Naive thymus-derived CD4-positive, alpha-beta T cell (primary cell): ENCODE measurements around the gene RBPJ. TPM values are rescaled to one million over a fixed set of nuclear protein-coding genes. Genes with fewer than 3 reads are reported as not detected.

Experiments
- ATAC-seq: fragments of 150-1000 bp; cut with Tn5 transposase; 2 replicates; pipeline ENCODE4 v1.10.0; 2021; ENCODE audit warnings: mild to moderate bottlenecking, moderate library complexity
- CTCF ChIA-PET: fragments of 350-600 bp; sonication (Branson Sonifier 250); formaldehyde crosslinking; loops from one replicate; lab custom pipeline; 2021; ENCODE audit warnings: antibody characterized with exemption; lab: Charles Lee
- POLR2A ChIA-PET: fragments of 350-600 bp; sonication (Branson Sonifier 250); formaldehyde crosslinking; loops from one replicate; lab custom pipeline; 2021; ENCODE audit warnings: antibody characterized with exemption, inconsistent platforms; lab: Charles Lee
- DNase-seq, 9 donors: peaks; one replicate each; pipeline versions ENCODE4 v3.0.0 to v3.0.0-alpha.2; 2020 to 2022; ENCODE audit warnings: mixed read lengths in 1 of 9
- H3K27ac ChIP-seq: one replicate; pipeline ENCODE4 v1.7.0; 2013; ENCODE audit warnings: mild to moderate bottlenecking, low read depth, low read length, moderate library complexity
- H3K27me3 ChIP-seq, 2 donors: one replicate each; pipeline ENCODE4 v1.7.0; 2013; ENCODE audit warnings: low read length in 2 of 2, mild to moderate bottlenecking in 2 of 2, moderate library complexity in 2 of 2; ENCODE audit not compliant: control insufficient read depth in 2 of 2, insufficient read depth in 2 of 2
- H3K36me3 ChIP-seq, 3 experiments: 1 replicate in 2 of 3; 2 replicates in 1 of 3; pipeline ENCODE4 v1.7.0; 2013; ENCODE audit warnings: low read length in 3 of 3, mild to moderate bottlenecking in 3 of 3, moderate library complexity in 1 of 3; ENCODE audit not compliant: insufficient read depth in 3 of 3, control insufficient read depth in 2 of 3
- H3K4me1 ChIP-seq, 2 donors: one replicate each; pipeline ENCODE4 v1.7.0; 2013; ENCODE audit warnings: low read length in 2 of 2, mild to moderate bottlenecking in 2 of 2, moderate library complexity in 1 of 2; ENCODE audit not compliant: control insufficient read depth in 2 of 2, insufficient read depth in 2 of 2
- H3K4me3 ChIP-seq: 2 replicates; pipeline ENCODE4 v1.7.0; 2013; ENCODE audit warnings: mild to moderate bottlenecking, low read length
- H3K9me3 ChIP-seq, 3 experiments: 1 replicate in 2 of 3; 2 replicates in 1 of 3; pipeline ENCODE4 v1.7.0; 2013; ENCODE audit warnings: low read length in 3 of 3; ENCODE audit not compliant: control insufficient read depth in 2 of 3
- H3K27ac Mint-ChIP-seq, 9 donors: one replicate each; pipeline ENCODE4 v1.8.0; 2020 to 2022; ENCODE audit warnings: mixed read lengths in 9 of 9, mild to moderate bottlenecking in 8 of 9, moderate library complexity in 5 of 9, inconsistent platforms in 2 of 9
- H3K27me3 Mint-ChIP-seq, 5 donors: one replicate each; pipeline ENCODE4 v1.8.0; 2021 to 2022; ENCODE audit warnings: mixed read lengths in 5 of 5, mild to moderate bottlenecking in 1 of 5
- H3K36me3 Mint-ChIP-seq, 5 donors: one replicate each; pipeline ENCODE4 v1.8.0; 2020 to 2022; ENCODE audit warnings: mixed read lengths in 5 of 5, mild to moderate bottlenecking in 3 of 5, inconsistent platforms in 1 of 5
- H3K4me1 Mint-ChIP-seq, 7 donors: one replicate each; pipeline ENCODE4 v1.8.0; 2020 to 2022; ENCODE audit warnings: mixed read lengths in 7 of 7, mild to moderate bottlenecking in 3 of 7, inconsistent platforms in 1 of 7
- H3K4me3 Mint-ChIP-seq, 10 donors: one replicate each; pipeline ENCODE4 v1.8.0; 2020 to 2022; ENCODE audit warnings: mild to moderate bottlenecking in 10 of 10, mixed read lengths in 10 of 10, moderate library complexity in 6 of 10, inconsistent platforms in 2 of 10
- H3K9me3 Mint-ChIP-seq, 11 donors: one replicate each; pipeline ENCODE4 v1.8.0; 2020 to 2022; ENCODE audit warnings: mixed read lengths in 11 of 11, mild to moderate bottlenecking in 4 of 11, inconsistent platforms in 1 of 11, moderate library complexity in 1 of 11
- intact Hi-C, 2 donors: fragments of 100-400 bp; cut with micrococcal nuclease; formaldehyde crosslinking; loops; one replicate each; pipeline ENCODE4 v1.15.1; 2023
- polyA plus RNA-seq, 2 donors: library from polyadenylated mRNA; unstranded; fragments of 300-500 nt; fragmentation: Illumina TruSeq; gene quantifications; one replicate each; pipeline ENCODE4 v1.2.3, GENCODE V29; 2021
- total RNA-seq, 6 experiments: library from RNA in 5 of 6; stranded (reverse) in 5 of 6; gene quantifications; 1 replicate in 5 of 6; 2 replicates in 1 of 6; pipeline ENCODE4 v1.2.3 and lab custom pipeline; 2021 to 2026

Gene RBPJ
- total and polyA plus RNA-seq, 7 experiments from 2014 or later: 48.1 to 144 (median 68.5) TPM

- intact Hi-C loops: loop anchor here (5.0 kb wide), 3 partner anchors 220 to 555 kb away; no protein-coding TSS in a partner anchor
Observed at GRCh38 chr4:26412381-26413372, 91.9 kb downstream of the RBPJ start.

DNA sequence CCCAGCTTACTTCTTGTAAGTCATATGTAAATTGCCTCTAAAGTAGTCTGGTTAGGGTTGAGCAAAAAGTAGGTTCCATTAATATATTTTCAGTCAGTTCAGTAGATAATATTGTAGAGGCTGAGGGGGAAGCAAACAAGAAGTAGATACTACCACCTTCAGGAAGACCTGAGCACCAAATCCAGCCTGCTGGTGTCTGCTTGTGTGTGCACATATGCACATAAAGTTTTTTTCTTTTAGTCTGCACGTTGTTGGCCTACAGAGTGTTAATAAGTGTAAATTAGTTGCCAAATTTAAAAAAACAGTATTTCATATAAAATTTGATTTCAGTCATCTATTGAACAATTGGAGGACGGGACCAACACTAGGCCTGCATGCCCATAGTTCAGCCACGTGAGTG, 92.8 kb downstream of the RBPJ start:
- ChIA-PET POLR2A (no interaction called here), CTCF (interaction anchor here (0.6 kb wide), 1 partner anchor 62 kb away, joined by 6 read pairs; no protein-coding TSS in a partner anchor)
- intact Hi-C loops: loop anchor here (5.0 kb wide), 3 partner anchors 221 to 556 kb away; no protein-coding TSS in a partner anchor

More at GRCh38 chr4:26412381-26413372, 91.9 kb downstream of the RBPJ start:
- Histone ChIP-seq H3K4me1 (no peaks in the 10 kb centered on the region), H3K4me3 (no peak overlapping the region), H3K27me3 (no peaks in the 10 kb centered on the region), H3K27ac (no peak overlapping the region), H3K36me3 (peaks cover 0 to 9% (median 0%) of the 10 kb centered on the region in 3 experiments), H3K9me3 (no peaks in the 10 kb centered on the region)
- no peak overlapping the region for H3K4me3 Mint-ChIP-seq
- no peaks in the 10 kb centered on the region for H3K9me3 Mint-ChIP-seq
- ChIA-PET POLR2A (no interaction called here), CTCF (interaction anchor here (0.6 to 0.9 kb wide), 5 partner anchors 32 to 259 kb away, joined by 3 to 5 read pairs (median 3); no protein-coding TSS in a partner anchor)
- peaks cover 4 to 20% (median 13%) of the 10 kb centered on the region in 5 donors for H3K36me3 Mint-ChIP-seq
- DNase-seq (no peak), ATAC-seq (no peak)
- no peaks in the 10 kb centered on the region for H3K27me3 Mint-ChIP-seq
- peaks cover 0 to 5% (median 0%) of the 10 kb centered on the region in 7 donors for H3K4me1 Mint-ChIP-seq
- peak overlapping the region in 1 of 9 donors; percentile 9 for H3K27ac Mint-ChIP-seq

DNA sequence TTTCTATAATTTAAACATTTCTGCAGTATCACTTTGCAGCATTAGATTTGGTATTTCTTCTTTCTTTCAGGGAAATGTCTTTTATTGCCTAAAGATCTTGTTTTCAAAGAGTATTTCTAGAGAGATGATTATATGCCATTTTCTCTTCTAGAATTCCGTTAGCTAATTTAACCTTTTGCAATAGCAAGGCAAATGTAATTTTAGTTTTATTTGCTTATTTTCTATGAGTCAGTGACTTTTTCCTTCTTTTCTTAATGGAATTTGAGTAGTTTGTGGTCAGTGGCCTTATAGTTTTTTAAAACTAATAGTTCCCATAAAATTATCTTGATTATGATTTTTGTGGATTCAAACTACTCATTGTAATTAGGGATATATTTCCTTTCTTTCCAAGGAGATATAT, 97.3 kb downstream of the RBPJ start:
- peaks cover 0 to 21% (median 0%) of the 10 kb centered on the region in 3 experiments for H3K36me3 ChIP-seq
- no peaks in the 10 kb centered on the region for H3K4me1 ChIP-seq
- no peaks in the 10 kb centered on the region for H3K9me3 ChIP-seq
- ChIA-PET CTCF (interaction anchor here (0.5 kb wide), 1 partner anchor 422 kb away, joined by 3 read pairs; no protein-coding TSS in a partner anchor), POLR2A (no interaction called here)
- H3K27me3 ChIP-seq: no peaks in the 10 kb centered on the region
- DNase-seq (no peak), ATAC-seq (no peak)
- no peak overlapping the region for H3K27ac ChIP-seq
- intact Hi-C loops: loop anchor here in 1 of 2 donors (5.0 kb wide), 1 partner anchor 594 kb away; no protein-coding TSS in a partner anchor
- Mint-ChIP-seq H3K4me1 (peaks cover 0 to 9% (median 4%) of the 10 kb centered on the region in 7 donors), H3K27me3 (no peaks in the 10 kb centered on the region), H3K36me3 (peaks cover 20 to 47% (median 28%) of the 10 kb centered on the region in 5 donors), H3K4me3 (no peak overlapping the region), H3K9me3 (peaks cover 0 to 5% (median 0%) of the 10 kb centered on the region in 11 donors), H3K27ac (no peak overlapping the region)
- H3K4me3 ChIP-seq: no peak overlapping the region

More for the DNA sequence above, 92.8 kb downstream of the RBPJ start:
- peaks cover 4 to 24% (median 12%) of the 10 kb centered on the region in 5 donors for H3K36me3 Mint-ChIP-seq
- H3K27me3 Mint-ChIP-seq: no peaks in the 10 kb centered on the region
- no peaks in the 10 kb centered on the region for H3K9me3 Mint-ChIP-seq
- DNase-seq: no peak
- H3K4me3 ChIP-seq: no peak overlapping the region
- H3K36me3 ChIP-seq: peaks cover 0 to 9% (median 0%) of the 10 kb centered on the region in 3 experiments
- no peaks in the 10 kb centered on the region for H3K4me1 ChIP-seq
- H3K27me3 ChIP-seq: no peaks in the 10 kb centered on the region
- peaks cover 0 to 5% (median 0%) of the 10 kb centered on the region in 7 donors for H3K4me1 Mint-ChIP-seq
- H3K4me3 Mint-ChIP-seq: no peak overlapping the region
- no peak for ATAC-seq
- no peak overlapping the region for H3K27ac Mint-ChIP-seq
- H3K9me3 ChIP-seq: no peaks in the 10 kb centered on the region
- H3K27ac ChIP-seq: no peak overlapping the region

GRCh38 chr4:26418850-26419249, 98.0 kb downstream of the RBPJ start:
- no peak for DNase-seq
- no peaks in the 10 kb centered on the region for H3K27me3 Mint-ChIP-seq
- no peak overlapping the region for H3K27ac Mint-ChIP-seq
- Histone ChIP-seq H3K27me3 (no peaks in the 10 kb centered on the region), H3K27ac (no peak overlapping the region), H3K4me1 (no peaks in the 10 kb centered on the region), H3K36me3 (peaks cover 0 to 21% (median 0%) of the 10 kb centered on the region in 3 experiments), H3K4me3 (no peak overlapping the region), H3K9me3 (no peaks in the 10 kb centered on the region)
- peaks cover 0 to 10% (median 4%) of the 10 kb centered on the region in 7 donors for H3K4me1 Mint-ChIP-seq
- intact Hi-C loops: loop anchor here in 1 of 2 donors (5.0 kb wide), 1 partner anchor 593 kb away; no protein-coding TSS in a partner anchor
- POLR2A ChIA-PET: no interaction called here
- H3K36me3 Mint-ChIP-seq: peaks cover 22 to 45% (median 28%) of the 10 kb centered on the region in 5 donors
- H3K9me3 Mint-ChIP-seq: peaks cover 0 to 5% (median 0%) of the 10 kb centered on the region in 11 donors
- ATAC-seq: no peak
- CTCF ChIA-PET: interaction anchor here (0.6 to 1.1 kb wide), 3 partner anchors 8 to 90 kb away, joined by 3 read pairs; no protein-coding TSS in a partner anchor
- H3K4me3 Mint-ChIP-seq: no peak overlapping the region

DNA sequence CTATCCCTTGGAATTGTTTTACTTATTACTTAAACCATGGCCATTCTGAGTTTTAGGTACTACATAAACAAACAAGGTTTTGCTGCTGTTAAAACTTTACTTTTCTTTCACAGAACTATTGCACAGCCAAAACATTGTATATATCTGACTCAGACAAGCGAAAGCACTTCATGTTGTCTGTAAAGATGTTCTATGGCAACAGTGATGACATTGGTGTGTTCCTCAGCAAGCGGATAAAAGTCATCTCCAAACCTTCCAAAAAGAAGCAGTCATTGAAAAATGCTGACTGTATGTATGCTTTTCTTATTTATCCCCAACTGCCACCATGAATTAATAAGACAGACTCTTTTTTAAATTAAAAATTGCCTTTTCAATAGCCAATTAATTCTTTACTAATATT, 99.6 kb downstream of the RBPJ start:
- Mint-ChIP-seq H3K27ac (no peak overlapping the region), H3K4me3 (no peak overlapping the region), H3K9me3 (peaks cover 0 to 5% (median 0%) of the 10 kb centered on the region in 11 donors), H3K27me3 (no peaks in the 10 kb centered on the region), H3K4me1 (peaks cover 0 to 10% (median 4%) of the 10 kb centered on the region in 7 donors), H3K36me3 (peaks cover 20 to 52% (median 23%) of the 10 kb centered on the region in 5 donors)
- H3K9me3 ChIP-seq: no peaks in the 10 kb centered on the region
- ATAC-seq: no peak
- no peaks in the 10 kb centered on the region for H3K4me1 ChIP-seq
- H3K36me3 ChIP-seq: peaks cover 0 to 30% (median 6%) of the 10 kb centered on the region in 3 experiments
- no peak overlapping the region for H3K27ac ChIP-seq
- POLR2A ChIA-PET: no interaction called here
- no peaks in the 10 kb centered on the region for H3K27me3 ChIP-seq
- DNase-seq: no peak
- H3K4me3 ChIP-seq: no peak overlapping the region
- CTCF ChIA-PET: interaction anchor here (1.0 kb wide), 1 partner anchor 11 kb away, joined by 3 read pairs; no protein-coding TSS in a partner anchor
- intact Hi-C loops: no loop called here

GRCh38 chr4:26420913-26421312, 100.1 kb downstream of the RBPJ start:
- POLR2A ChIA-PET: no interaction called here
- peaks cover 0 to 30% (median 6%) of the 10 kb centered on the region in 3 experiments for H3K36me3 ChIP-seq

More at GRCh38 chr4:26420913-26421312, 100.1 kb downstream of the RBPJ start:
- Mint-ChIP-seq H3K4me1 (peaks cover 0 to 10% (median 4%) of the 10 kb centered on the region in 7 donors), H3K27me3 (no peaks in the 10 kb centered on the region), H3K4me3 (no peak overlapping the region), H3K27ac (no peak overlapping the region), H3K36me3 (peaks cover 18 to 52% (median 22%) of the 10 kb centered on the region in 5 donors), H3K9me3 (peaks cover 0 to 5% (median 0%) of the 10 kb centered on the region in 11 donors)
- Histone ChIP-seq H3K27me3 (no peaks in the 10 kb centered on the region), H3K4me1 (no peaks in the 10 kb centered on the region), H3K4me3 (no peak overlapping the region), H3K9me3 (no peaks in the 10 kb centered on the region), H3K27ac (no peak overlapping the region)
- DNase-seq (no peak), ATAC-seq (no peak)
- intact Hi-C loops: no loop called here
- CTCF ChIA-PET: no interaction called here
